Amygdala (tissue), 56 donors: ENCODE results near the gene TMEM139.

Source experiments
- DNase-seq, 56 donors: peaks; one replicate each; lab custom pipeline; 2025; lab: John Stamatoyannopoulos, UW

Gene TMEM139

DNA sequence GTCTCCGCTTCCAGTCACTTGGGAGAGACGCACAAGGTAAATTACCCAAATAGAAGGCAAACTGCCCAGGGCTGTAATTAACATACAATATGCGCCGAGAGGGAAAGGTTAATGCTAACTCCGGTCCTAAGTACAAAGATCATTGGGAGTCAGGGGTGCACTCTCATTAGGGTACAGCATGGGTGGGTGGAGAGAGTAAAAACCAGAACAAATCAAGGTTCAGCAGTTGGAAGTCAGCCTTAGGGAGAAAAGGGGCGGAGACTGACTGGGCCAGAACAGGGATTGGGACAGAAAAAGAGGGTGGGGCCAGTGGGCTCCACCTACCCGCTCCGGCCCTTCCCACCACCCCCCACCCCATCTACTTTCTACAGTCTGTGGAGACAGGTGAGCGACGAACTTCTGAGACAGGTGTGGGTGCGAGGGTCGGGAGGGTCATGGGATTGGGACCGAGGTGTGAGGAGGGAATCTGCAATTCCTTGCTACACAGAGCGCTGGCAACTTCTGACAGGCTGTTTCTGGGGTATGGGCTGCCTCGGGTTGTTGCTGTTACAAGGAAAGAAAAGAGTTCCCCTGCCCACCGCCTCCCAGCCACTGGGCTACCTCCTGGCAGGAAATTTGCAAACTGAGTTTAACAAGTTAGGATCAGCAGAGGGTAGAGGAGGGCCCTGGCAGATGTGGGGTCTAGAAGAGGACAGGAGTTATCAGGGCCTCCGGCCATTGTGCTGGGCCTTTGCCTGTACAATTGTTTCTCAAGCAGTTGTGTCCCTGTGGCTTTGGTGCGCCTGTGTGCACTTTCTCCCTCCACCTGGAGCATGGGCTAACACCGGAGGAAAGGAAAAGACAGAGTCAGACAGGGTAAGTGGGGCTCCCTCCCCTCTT, at the start of gene TMEM139:
TMEM139 (plus strand) TSS at position 368 of the 879 bp plus-strand sequence. CDS start 1,000 bp downstream, outside the sequence.
- peak in 12 of 56 donors; percentile 13 to 40 (median 22) for DNase-seq

DNA sequence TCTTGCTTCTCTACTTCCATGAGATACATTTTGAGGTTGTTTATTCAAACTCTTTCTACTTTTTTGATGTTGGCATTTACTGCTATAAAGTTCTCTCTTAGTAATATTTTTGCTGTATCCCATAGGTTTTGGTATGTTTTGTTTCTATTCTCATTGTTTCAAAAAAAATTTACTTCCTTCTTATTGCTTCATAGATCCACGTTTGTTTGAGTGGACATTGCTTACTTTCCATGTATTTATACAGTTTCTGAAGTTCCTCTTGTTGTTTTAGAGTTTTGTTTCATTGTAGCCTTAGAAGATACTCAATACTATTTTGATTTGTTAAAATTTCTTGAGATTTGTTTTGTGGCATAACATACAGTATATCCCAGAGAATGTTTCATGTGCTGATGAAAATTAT, 49.2 kb upstream of the TMEM139 start:
- no peak for DNase-seq

DNA sequence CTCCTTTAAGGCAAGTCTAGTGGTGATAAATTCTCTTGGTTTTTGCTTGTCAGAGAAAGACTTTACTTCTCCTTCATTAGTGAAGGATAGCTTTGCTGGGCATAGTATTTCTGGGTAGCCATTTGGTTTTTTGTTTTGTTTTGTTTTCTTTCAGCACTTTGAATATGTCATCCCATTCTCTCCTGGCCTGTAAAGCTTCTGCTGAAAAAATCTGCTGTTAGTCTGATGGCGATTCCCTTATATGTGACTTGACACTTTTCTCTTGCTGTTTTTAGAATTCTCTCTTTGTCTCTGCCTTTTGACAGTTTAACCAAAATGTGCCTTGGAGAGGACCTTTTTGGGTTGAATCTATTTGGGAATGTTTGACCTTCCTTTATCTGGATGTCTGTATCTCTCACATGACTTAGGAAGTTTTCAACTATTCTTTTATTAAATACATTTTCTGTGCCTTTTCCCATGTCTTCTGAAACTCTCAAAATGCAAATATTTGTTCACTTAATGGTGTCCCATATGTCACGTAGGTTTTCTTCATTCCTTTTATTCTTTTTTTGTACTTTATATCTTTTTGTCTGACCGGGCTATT, 48.3 kb upstream of the TMEM139 start:
- no peak for DNase-seq

DNA sequence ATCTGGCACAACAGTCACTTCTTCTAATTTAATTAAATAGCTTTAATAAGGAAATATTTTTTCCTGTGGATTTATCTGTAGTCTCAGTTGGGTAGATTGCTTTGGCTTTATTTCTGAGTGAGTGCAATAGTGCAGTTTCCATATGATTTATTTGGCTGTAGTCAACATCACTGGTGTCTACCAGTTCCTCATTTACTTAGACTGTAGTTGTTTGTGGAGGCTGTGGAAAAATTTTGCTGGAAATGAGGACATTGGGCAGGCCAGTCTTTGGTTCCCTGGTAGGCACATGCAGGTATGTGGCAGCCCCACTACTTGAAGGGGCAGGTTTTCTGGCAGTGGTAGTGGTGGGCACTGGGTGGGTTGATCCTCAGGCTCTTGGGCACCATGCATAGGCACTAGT, 47.4 kb upstream of the TMEM139 start:
- no peak for DNase-seq

DNA sequence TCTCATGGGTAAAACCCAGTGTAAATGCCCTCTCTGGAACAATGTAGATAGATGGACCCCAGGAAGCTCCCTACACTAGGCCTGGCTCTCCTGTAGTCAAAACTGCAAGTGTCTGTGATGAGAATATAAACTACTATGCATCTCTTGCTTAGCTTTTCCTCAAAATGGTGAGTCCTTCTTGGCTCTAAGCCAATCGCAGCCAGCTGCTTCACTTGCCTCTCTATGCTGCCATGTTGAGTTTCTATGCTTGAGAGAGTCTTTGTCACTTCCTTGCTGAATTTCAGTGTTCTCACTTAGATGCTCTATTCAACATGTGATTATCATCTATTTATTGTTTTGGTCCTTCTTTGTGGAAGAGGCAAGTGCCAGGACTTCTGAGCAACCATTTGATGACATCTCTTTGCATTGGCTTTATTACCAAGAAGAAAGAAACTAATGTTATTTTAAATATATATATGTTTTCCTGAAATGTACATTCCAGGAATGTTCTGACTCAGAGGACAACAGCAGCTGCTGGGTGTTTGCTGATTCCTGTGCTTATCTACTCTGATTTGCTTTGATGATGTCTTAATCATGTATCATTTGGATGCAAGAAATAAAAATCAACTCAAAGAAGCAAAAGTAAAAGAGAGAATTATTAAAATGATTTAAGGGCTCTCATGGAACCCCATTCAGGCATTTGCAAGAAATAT, 46.3 kb upstream of the TMEM139 start:
- no peak for DNase-seq

DNA sequence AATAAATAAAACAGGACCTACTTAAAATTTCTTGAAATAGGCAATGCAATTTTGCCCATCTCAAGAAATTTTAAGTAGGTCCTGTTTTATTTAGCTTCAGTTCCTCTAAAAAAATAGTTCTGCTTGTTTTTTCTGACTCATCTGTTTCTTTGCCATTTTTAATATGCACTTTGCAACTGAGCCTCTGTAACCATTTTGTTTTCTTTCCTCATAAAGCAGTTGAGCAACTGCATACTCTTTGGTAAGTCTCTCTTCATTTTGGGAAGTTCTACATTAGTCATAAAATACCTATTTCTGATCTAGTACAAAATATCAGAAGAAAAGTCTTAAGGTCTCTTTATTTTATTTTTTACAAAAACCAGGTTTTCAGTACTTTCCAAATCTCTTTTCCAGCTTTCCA, 44.9 kb upstream of the TMEM139 start:
- no peak for DNase-seq

DNA sequence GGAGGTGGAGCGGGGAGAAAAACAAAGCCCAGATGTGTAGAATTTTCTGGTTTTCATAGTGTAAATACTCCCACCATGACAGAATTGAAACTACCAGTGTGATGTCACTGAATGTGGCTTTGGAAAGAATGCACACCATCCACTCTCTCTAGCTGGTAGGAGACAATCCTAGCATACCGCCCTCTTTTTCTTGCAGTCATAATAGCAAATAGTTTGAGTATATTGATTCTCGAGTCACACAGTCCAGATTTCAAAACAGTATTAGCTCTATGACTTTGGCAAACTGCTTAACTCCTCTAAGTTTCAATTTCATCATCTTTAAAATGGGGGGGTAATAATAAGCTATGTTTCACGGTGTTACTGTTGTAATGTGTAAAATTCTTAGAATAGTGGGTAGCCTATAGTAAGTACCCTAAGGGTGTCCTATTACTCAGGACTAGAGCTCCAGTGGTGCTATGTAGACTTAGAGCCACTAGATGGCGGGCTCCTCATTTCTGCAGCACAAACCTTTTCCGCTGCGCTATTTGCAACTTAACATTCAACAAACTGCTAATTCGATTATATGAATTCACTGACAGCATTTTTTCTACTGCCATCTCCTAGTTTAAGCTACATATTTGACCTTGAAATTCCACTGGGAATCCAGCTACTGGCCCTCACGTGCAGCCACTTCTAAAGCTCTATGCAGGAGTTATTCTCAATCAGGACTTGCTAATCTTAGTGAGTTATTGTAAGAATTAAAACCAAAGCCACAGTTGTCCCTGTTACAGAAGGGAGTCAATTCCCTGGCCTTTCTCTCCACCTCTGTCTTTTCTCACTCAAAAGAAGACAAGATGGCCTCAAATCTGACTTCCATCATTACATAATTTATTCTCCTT, 44.2 kb upstream of the TMEM139 start:
- DNase-seq: peak in 42 of 56 donors; percentile 6 to 84 (median 37)

DNA sequence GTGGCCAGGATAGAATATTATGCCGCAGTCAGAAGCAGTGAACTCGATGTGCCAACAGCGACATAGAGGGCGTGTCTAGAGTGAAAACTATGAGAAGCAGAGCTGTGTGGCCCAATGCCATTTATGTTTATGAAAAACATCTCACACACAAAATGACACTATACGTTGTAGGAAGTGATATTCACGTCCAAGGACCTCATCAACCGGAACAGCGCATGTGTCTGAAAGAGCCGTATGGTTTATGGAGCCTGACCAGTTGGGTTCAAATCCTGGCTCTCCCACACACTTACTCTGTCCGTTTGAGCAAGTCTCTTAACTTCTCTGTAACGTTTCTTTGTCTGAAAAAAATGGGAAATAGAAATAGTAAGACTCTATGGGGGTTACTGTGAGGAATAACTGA, 42.5 kb upstream of the TMEM139 start:
- no peak for DNase-seq

DNA sequence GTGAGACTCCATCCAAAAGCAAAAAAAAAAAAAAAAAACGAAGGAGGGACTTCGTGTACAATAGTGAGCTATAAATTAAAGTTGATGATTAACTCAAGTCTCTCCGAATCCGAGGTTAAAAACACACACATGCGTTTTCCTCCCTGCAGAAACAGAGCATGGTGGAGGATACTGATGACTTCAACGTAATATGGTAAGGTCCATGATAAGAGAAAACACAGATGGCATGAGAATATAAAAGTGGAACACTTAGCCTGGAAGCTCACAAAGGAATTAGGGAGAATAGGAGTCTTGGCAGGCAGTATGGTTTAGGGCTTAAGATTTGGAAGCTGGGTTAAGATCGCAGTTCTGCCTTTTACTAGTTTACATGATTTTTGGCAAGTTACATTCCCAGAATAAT, 41.6 kb upstream of the TMEM139 start:
- no peak for DNase-seq

DNA sequence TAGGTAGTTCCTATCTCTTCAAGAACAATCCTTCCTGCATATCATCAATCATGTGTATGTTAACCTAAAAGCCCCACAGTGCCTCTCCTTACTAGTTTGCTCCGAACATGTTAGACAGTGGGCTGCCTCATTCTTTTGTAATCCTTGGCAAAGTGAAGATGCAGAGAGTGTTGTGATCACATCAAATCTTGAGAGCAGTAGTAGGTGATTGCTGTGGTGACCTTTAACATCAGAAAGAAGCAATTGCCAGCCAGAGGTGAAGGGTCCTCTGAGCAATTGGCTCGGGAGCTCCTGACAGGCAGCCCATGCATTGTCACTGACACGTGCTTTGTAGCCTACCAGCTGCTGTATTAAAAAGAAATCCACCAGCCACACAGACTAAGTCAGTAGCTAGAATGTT, 41.1 kb upstream of the TMEM139 start:
- no peak for DNase-seq

DNA sequence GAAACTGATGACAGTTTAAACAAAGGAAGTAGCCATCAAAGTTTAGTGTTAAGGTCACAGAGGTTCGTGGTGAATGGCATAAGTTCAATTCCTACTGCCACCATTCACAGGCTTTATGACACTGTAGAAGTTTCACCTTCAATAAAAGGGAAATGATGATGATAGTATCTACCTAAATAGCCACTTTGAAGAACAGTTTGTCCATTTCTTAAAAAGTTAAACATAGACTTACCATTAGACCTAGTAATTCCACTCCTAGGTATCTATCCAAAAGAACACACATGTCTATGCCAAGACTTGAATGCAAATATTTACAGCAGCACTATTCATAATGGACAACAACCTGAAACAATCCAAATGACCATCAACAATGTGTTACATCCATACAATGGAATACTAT, 40.4 kb upstream of the TMEM139 start:
- DNase-seq: no peak

DNA sequence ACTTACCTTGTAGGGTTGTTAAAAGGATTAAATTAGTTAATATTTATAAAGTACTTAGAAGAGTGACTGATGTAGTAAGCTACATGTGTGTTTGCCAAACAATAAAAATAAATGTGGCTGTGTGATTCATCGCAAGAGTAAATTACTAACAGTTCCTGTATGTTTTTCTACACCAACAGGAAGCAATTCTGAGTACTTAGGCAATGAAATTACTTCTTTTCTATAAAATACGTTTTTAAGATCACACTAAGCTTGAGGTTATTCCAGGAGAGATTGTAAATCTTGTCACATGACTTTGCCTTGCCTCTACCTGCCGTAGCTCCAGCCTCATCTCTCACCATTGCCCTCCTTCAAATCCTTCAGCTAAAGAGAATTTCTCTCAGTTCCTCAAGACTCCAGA, 39.6 kb upstream of the TMEM139 start:
- DNase-seq: no peak

DNA sequence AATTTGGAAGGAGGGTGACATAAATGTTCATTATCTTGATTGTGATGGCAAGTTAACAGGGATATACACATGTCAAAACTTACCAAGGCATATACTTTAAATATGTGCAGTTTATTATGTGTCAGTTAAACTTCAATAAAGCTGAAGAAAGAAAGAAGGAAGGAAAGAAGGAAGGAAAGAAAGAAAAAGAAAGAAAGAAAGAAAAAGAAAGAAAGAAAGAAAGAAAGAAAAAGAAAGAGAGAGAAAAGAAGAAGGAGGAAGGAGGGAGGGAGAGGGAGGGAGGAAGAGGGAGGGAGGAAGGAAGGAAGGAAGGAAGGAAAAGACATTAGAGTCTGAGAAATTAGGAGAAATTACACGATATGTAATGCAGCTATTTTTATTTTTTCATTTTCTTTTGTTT, 37.4 kb upstream of the TMEM139 start:
- no peak for DNase-seq

DNA sequence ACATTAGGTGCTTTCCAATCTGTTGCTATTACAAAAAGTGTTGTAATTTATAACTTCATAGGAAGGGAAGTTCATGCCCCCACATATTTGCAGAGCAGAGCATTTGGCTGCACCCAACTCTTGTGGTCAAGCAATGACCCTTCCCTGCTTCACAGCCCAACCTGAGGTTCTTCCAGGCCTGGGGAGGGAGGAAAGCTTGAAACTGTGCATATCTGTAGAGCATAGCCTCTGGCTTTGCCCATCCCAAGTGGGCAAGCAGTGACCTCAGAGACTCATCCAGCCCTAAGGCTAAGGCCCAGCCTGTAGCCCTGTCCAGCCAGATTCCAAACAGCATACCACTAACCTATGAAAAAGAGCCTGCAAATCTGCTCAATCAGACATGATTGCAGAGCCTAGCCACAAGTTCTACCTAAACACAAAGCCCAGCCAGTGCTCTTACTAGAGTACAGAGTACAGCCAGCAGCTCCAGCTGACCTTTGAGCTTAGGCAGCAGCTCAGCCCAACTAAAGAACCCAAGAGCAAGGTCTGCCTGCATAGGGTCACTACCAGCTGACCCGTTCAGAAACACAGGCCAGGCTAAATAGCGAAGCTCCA, 35.9 kb upstream of the TMEM139 start:
- no peak for DNase-seq

DNA sequence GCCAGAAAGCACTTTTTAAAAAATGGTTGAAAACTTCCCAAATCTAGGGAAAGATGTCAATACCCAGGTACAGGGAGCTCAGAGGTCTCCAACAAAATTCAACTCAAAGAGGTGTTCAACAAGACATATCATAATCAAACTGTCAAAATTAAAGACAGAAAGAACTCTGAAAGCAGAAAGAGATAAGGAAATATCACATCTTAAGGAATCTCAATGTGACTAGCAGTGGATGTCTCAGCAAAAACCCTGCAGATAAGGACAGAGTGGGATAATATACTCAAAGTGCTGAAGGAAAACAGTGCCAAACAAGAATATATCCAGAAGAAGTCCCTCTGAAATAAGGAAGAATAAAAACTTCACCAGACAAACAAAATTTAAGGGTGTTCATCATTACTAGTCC, 34.6 kb upstream of the TMEM139 start:
- DNase-seq: no peak

DNA sequence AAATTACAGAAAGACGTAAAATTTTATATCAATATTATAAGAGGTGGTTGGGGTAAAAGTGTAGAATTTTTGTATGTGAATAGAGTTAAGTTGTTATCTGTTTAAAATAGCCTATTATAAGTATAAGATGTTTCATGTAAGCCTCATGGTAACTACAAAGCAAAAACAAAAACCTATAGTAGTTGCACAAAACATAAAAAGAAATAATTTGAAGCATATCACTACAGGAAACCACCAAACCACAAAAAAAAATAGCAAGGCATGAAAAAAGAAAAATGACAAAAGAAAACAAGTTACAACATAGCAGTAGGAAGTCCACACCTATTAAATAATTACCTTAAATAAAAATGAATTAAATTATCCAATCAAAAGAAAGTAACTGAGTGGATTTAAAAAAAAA, 33.9 kb upstream of the TMEM139 start:
- no peak for DNase-seq

DNA sequence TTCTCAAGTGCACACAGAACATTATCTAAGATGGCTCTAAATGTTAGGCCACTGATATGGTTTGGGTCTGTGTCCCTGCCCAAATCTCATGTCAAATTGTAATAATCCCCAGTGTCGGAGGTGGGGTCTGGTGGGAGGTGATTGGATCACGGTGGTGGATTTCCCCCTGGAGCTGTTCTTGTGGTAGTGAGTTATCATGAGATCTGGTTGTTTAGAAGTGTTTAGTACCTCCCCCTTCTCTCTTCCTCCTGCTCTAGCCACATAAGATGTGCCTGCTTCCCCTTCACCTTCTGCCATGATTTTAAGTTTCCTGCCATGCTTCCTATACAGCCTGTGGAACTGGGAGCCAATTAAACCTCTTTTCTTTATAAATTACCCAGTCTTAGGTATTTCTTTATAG, 32.8 kb upstream of the TMEM139 start:
- DNase-seq: no peak

DNA sequence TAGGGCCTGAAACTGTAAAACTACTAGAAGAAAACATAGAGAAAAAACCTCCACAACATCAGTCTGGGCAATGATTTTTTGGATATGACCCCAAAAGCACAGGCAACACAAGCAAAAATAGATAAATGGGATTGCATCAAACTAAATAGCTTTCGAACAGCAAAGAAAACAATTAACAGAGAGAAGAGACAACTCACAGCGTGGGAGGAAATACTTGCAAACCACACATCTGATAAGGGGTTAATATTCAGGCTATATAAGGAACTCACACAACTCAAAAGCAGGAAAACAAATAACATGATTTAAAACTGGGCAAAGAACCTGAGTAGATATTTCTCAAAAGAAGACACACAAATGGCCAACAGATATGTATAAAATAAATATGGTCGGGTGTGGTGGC, 29.2 kb upstream of the TMEM139 start:
- DNase-seq: no peak

DNA sequence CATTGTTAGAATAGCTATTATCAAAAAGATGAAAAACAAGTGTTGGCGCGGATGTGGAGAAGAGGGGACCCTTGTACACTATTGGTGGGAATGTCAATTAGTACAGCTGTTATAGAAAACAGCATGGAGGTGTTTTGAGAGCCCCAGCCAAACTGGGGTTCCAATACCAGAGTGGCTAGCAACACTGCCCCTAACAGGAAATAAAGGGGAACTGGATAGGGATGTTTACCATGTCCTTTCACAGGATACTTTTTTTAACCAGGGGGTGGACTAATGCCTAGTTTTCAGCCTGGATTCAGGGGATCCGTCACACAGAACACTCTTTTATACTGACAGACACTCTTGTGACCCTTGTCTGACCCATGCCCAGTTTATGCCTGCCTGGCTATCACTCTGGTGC, 28.4 kb upstream of the TMEM139 start:
- no peak for DNase-seq

DNA sequence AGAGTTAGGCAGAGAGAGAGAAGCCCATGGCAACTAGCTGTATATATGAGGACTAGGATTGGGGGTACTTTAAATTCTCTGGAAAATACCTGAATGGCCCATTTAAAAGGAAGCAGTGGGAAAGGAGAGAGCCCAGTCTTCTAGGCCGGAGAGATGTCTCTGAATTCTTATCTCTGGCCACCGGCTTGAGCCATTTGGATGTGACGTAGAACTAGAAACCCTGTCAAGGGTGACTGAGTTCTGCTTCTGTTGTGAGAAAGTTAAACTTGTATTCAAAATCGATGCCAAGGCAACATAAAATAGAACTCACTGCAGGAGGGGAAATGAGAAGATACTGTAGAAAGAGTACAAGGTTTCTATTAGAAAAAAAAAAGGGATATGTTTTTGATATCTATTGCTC, 27.8 kb upstream of the TMEM139 start:
- DNase-seq: no peak
